GM18867 (cell line): ENCODE measurements around the gene TMC3.

ENCODE experiments used
- ATAC-seq: cut with Tn5 transposase; IDR thresholded peaks from one replicate; pipeline ENCODE4 v1.9.1; 2021; ENCODE audit warnings: mild to moderate bottlenecking, moderate library complexity; ENCODE audit not compliant: unreplicated experiment

TMC3 gene

DNA sequence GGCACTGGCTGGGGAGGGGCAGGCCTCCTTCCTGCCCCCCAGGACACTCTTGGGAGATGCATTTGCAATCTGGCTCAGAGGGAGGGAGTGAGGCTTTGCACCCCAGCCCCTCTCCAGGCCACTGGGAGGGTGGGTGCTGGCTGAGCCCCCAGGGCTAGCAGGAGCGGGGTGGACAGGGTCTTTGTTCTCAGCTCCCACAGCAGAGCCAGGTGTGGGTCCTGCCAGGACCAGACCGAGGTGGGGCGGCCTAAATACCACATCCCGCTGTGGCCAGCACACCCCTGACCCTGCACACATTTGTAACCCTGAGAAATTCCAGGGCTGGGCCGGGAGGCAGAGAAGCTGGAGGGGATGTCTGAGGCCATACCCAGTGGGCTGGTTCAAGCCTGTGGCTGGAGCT, 91.1 kb downstream of the TMC3 start:
- no peak for ATAC-seq

DNA sequence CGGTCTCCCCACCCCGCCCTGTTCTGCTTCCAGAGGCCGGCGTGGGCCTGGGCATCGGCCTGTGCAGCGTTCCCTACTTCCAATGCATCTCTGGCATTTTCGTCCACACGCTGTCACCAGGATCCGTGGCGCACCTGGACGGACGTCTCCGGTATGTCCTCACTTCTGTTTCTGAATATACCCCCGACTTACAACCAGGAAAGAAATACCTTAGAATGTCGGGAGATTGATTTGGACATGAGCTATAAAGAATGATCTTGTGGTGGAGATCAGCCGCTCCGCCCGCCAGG, 91.5 kb downstream of the TMC3 start:
- no peak for ATAC-seq

DNA sequence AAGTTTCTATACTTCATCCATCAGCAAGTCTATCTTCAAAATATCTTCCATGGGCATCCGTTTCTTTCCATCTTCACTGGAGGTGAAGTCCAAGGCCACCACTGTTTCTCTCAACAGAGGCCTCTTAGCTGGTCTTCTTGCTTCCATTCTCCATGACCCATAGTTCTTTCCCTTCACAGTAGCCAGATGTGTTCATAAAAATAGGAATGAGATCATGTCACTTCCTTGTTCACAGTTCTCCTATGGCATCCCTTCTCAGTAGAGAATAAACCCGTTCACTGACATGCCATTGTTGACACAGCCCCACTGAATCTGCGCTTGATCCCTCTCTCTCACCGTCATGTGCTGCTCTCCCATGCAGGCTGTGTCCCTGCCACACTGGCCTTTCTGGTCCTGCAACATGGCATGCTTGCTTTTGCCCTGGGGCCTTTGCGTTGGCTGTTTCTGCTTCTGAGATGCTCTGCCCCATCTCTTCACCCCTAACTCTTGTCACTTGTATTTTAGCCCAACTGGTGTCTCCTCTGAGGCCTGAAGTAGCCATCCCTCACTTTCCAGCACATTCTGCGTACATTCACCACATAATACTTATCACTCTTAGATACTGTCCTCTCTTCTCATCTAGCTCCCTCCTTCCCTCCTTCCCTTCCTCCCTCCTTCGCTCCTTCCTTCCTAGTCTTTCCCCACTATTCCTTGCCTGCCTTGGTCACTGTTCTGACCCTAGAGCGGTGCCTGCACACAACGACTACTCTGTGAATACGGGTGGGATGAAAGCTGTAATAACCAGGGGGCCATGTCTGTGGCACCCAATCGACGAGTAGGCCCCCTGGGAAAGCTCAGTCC, 92.0 kb downstream of the TMC3 start:
- ATAC-seq, result no peak

DNA sequence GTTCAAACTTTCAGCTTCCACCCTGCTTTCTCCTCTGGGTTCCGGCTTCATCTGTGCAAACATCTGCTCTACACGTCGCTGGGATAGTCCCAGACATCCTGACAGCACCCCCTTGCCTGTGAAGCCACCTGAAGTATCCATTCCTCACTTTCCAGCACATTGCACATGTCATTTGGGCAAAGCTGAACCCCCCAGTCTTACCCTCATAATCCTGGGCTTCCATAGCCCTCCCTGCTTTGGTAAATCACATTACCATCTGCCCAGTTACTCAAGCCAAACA, 92.6 kb downstream of the TMC3 start:
- ATAC-seq, result no peak
